NT2/D1 (cell line): Measurements from ENCODE around the gene POLE.
"Not testable (repeated sequence)": the region's sequence is repeated elsewhere in the genome, so short reads cannot be mapped to it uniquely, and the experiment has no call there.

Experiments
- SUZ12 ChIP-seq: IDR thresholded peaks from 2 replicates; pipeline ENCODE4 v1.6.1; 2011; ENCODE audit not compliant: insufficient read length, insufficient read depth; ENCODE audit errors: extremely low read depth
- YY1 ChIP-seq: IDR thresholded peaks from 2 replicates; pipeline ENCODE4 v1.6.1; 2011; ENCODE audit not compliant: insufficient read length, insufficient read depth
- ZNF274 ChIP-seq: IDR thresholded peaks from 2 replicates; pipeline ENCODE4 v1.6.1; 2011; ENCODE audit warnings: mild to moderate bottlenecking, low read depth, low read length

GRCh38 chr12:132694888-132695287 lies 7.7 kb upstream of the POLE start:
- not testable (repeated sequence) for TF ChIP-seq YY1, SUZ12, ZNF274
